ENCODE measurements around the gene LRRC75A. TPM values are rescaled to one million over a fixed set of nuclear protein-coding genes. Genes with fewer than 3 reads are reported as not detected.

The LRRC75A gene
- total RNA-seq, 4 donors from 2014 or later: 0.11 to 0.38 TPM; not detected in 2

- Histone ChIP-seq H3K4me3 (no peak overlapping the region), H3K36me3 (peaks cover 11 to 46% (median 12%) of the 10 kb centered on the region in 3 donors), H3K27ac (no peak overlapping the region), H3K27me3 (no peaks in the 10 kb centered on the region), H3K4me1 (peaks cover 0 to 40% (median 10%) of the 10 kb centered on the region in 3 donors), H3K9me3 (no peaks in the 10 kb centered on the region)
- TF ChIP-seq CTCF (IDR thresholded peaks at IDR 0.05) (no peak), POLR2A (IDR thresholded peaks at IDR 0.05) (no peak)
- DNase-seq: no peak
- intact Hi-C loops (cut with DNase I): loop anchor here (5.0 kb wide), 1 partner anchor 72 kb away; no protein-coding TSS in a partner anchor
- WGBS, 2 donors: 77 to 85% methylated on average over 3 to 4 of the region's 4 CpGs
These were observed 42.0 kb downstream of the LRRC75A start for GRCh38 chr17:16450028-16450427.

- intact Hi-C loops (cut with DNase I): no loop called here
- TF ChIP-seq POLR2A (IDR thresholded peaks at IDR 0.05): no peak
- no peak for TF ChIP-seq CTCF (IDR thresholded peaks at IDR 0.05)
- WGBS, 2 donors: 37 to 64% methylated on average over 2 to 9 of the region's 11 CpGs
These were observed 42.8 kb downstream of the LRRC75A start for GRCh38 chr17:16449121-16449570.

GRCh38 chr17:16448490-16448889 lies 43.5 kb downstream of the LRRC75A start:
- no peak overlapping the region for H3K4me3 ChIP-seq
- intact Hi-C loops (cut with DNase I): no loop called here
- no peaks in the 10 kb centered on the region for H3K27me3 ChIP-seq
- DNase-seq: no peak
- peaks cover 1 to 55% (median 19%) of the 10 kb centered on the region in 3 donors for H3K4me1 ChIP-seq
- no peaks in the 10 kb centered on the region for H3K9me3 ChIP-seq
- peaks cover 16 to 59% (median 18%) of the 10 kb centered on the region in 3 donors for H3K36me3 ChIP-seq
- 69 to 79% methylated on average over 5 to 6 of the region's 6 CpGs for WGBS, 2 donors
- peak overlapping the region in 1 of 4 donors; percentile 10 for H3K27ac ChIP-seq
- TF ChIP-seq CTCF (IDR thresholded peaks at IDR 0.05) (no peak), POLR2A (IDR thresholded peaks at IDR 0.05) (no peak)

More at GRCh38 chr17:16449121-16449570, 42.8 kb downstream of the LRRC75A start:
- Histone ChIP-seq H3K4me3 (no peak overlapping the region), H3K9me3 (no peaks in the 10 kb centered on the region), H3K36me3 (peaks cover 11 to 53% (median 13%) of the 10 kb centered on the region in 3 donors), H3K27ac (peak overlapping the region in 1 of 4 donors; percentile 10), H3K27me3 (no peaks in the 10 kb centered on the region), H3K4me1 (peaks cover 0 to 49% (median 14%) of the 10 kb centered on the region in 3 donors)
- DNase-seq: no peak

- WGBS, 2 donors: 79 to 89% methylated on average over 2 to 5 of the region's 8 CpGs
- Histone ChIP-seq H3K4me3 (no peak overlapping the region), H3K9me3 (no peaks in the 10 kb centered on the region), H3K36me3 (peaks cover 24 to 67% (median 24%) of the 10 kb centered on the region in 3 donors), H3K27ac (no peak overlapping the region), H3K27me3 (no peaks in the 10 kb centered on the region), H3K4me1 (peaks cover 9 to 59% (median 24%) of the 10 kb centered on the region in 3 donors)
- no peak for TF ChIP-seq CTCF (IDR thresholded peaks at IDR 0.05)
- TF ChIP-seq POLR2A (IDR thresholded peaks at IDR 0.05): no peak
- DNase-seq: no peak
- intact Hi-C loops (cut with DNase I): no loop called here
These were observed 44.3 kb downstream of the LRRC75A start for GRCh38 chr17:16447676-16448075.

- Histone ChIP-seq H3K4me1 (peaks cover 16 to 71% (median 35%) of the 10 kb centered on the region in 3 donors), H3K4me3 (no peak overlapping the region), H3K27ac (no peak overlapping the region), H3K9me3 (no peaks in the 10 kb centered on the region), H3K27me3 (no peaks in the 10 kb centered on the region), H3K36me3 (peaks cover 32 to 80% (median 33%) of the 10 kb centered on the region in 3 donors)
- DNase-seq: no peak
- intact Hi-C loops (cut with DNase I): no loop called here
- WGBS, 2 donors: 81 to 83% methylated on average over 9 to 11 of the region's 12 CpGs
- TF ChIP-seq CTCF (IDR thresholded peaks at IDR 0.05) (peak in 1 of 6 experiments; percentile 4), POLR2A (IDR thresholded peaks at IDR 0.05) (no peak)
These were observed 45.5 kb downstream of the LRRC75A start for GRCh38 chr17:16446338-16446983.
